Measurements from ENCODE around the gene SLC25A31. TPM values are rescaled to one million over a fixed set of nuclear protein-coding genes. Genes with fewer than 3 reads are reported as not detected.

Gene SLC25A31
- total RNA-seq, 1 donor from 2014 or later, result not detected

DNA sequence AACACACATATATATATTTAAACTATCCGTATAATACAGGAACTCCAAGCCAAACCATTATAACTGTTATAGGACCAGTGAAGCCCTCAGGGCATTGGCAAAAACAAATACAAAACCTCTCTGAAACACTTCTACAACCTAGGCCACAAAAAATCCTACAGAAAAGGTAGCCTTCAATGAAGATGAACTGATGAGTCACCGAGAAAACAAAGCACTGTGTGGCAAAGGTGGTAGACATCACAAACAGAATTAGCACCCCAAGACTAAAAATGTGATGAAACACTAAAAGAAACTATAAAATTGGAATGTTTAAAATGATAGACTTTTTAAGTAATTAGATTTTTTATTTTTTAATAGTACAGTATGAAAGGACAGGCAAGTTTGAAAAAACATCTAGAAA lies 46.4 kb downstream of the SLC25A31 start:
- DNase-seq (ENCODE audit: extremely low read depth, low read depth, low spot score), result no peak

DNA sequence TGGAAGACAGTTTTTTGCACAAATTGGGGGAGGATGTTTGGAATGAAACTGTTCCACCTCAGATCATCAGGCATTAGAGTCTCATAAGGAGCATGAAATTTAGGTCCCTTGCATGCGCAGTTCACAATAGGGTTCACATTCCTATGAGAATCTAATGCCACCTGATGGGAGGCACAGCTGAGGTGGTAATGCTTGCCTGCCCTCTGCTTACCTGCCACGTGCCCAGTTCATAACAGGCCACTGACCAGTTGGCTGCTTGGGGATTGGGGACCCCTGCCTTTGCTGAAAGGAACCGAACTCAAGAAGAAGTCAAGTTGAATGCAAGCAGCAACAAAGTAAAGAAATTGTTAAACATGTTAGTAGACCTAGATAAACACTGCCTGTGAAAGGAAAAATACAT lies 47.3 kb downstream of the SLC25A31 start:
- DNase-seq (ENCODE audit: extremely low read depth, low read depth, low spot score), result no peak

DNA sequence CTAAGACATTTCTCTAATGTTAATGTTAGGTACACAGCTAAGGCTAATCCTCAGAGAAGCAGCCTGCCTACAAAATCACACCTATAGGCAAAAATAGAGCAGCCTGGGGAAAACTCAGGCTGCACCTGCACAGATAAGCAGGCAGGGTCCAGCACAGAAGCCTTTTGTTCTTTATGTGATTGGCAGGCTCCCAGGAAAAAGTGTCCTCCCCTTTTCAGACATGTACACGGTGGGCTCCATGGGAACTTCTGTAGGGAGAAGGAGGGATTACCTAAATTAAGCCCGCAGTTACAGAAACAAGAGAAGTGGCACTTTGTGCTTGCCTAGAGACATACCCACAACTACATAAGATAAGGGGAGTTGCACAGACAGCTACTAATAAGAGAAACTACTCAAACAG lies 47.9 kb downstream of the SLC25A31 start:
- DNase-seq (ENCODE audit: extremely low read depth, low read depth, low spot score), result no peak

DNA sequence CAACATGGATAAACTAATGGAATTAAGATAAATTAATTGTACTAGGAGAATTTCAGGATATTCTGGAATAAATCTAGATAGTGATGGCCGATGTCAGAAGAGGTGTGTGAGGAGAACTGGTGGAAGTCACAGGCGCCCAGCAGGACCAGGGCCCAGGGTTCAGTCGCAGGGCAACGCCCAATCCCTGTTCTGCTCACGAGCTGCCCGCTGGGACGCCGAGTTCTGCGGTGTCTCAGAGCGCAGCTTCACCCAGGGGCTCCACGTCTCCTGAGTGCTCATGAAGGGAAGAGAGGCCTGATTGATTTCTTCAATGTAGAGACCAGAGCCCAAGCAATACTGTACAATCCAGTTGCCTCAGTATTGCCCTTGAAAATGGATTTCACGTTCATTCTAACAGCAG lies 50.4 kb downstream of the SLC25A31 start:
- DNase-seq (ENCODE audit: extremely low read depth, low read depth, low spot score), result no peak

DNA sequence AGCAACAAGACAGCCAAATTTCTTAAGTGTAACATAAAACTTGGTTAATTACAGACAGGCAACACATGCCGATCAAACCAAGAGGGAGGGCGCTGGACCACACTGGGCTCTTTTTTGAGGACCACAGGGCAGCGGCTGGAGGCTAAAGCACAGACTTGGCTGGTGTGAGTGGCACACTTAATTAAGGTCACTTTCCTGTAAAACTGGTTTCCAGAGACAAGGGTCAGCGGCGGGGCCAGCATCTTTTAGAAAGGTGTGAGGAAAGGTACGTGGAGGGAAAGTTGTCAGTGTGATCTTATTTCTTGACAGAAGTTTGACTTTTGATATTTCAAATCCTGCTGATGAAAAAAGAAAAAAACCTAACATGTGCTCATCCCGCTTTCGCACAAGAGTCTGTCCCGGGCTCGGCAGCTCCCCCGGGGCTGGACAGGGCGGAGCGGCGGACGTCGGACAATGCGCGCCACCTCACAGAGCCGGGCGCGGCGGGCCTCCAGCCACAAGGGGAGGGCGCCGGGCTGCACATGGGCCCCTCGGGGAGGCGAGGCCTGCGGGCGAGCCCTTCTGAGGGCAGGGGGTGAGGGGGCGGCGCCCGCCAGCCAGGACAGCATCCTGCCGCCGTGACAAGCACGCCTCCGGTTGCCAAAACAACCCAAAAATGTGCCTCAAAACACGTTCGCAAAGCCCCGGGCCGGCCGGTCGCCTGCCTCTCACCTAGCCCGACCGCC lies 51.3 kb downstream of the SLC25A31 start:
- DNase-seq (ENCODE audit: extremely low read depth, low read depth, low spot score), result no peak

DNA sequence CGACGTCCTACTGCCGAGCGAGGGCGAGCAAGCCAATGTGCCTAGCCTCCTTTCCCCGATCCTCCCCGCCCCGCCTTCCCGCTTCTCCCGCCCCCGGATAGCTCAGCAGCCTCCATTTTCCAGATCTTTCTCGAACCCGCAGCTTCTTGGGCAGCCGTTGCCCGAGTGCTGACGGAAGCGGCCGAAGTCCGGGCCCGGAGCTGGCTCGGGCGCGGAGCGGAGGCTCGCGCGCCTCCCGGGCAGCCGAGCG lies 51.8 kb downstream of the SLC25A31 start:
- DNase-seq (ENCODE audit: extremely low read depth, low read depth, low spot score), result no peak

DNA sequence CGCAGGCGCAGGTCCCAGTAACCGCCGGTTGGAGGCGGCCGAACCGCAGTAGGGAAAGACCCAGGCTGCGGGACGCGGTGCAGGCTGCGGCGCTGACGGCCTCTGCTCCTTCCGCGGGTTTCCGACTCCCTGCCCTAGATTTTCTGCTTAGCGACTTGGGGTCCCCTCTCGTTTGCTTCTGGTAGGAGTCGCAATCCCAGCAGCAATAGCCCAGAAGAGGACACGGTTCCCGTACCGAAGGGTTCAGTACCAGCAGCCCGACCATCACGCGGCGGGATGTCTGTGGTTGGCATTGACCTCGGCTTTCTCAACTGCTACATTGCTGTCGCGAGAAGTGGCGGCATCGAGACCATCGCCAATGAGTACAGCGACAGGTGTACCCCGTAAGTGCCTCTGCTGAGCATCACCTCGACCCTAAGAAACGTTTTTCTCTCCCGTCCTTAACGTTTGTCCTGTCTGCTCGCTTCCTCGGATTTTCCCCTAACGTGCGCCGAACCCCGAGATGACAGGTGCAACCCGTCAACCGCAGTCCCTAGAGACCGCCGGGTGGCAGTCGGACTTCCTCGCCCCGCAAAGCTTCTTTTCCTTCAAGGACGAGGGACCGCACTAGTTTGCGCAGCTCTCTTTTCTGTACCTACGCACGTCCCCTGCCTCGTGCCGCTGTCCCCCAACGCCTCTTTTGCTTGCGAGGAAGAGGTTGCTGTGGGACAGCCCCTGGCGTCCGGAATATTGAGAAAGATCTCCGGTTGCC lies 52.2 kb downstream of the SLC25A31 start, which contains the start of gene HSPA4L:
TSS of gene HSPA4L (plus strand) at position 48 of the 751 bp plus-strand sequence. CDS start at position 277, 229 bp downstream.
- DNase-seq (ENCODE audit: extremely low read depth, low read depth, low spot score), result no peak

DNA sequence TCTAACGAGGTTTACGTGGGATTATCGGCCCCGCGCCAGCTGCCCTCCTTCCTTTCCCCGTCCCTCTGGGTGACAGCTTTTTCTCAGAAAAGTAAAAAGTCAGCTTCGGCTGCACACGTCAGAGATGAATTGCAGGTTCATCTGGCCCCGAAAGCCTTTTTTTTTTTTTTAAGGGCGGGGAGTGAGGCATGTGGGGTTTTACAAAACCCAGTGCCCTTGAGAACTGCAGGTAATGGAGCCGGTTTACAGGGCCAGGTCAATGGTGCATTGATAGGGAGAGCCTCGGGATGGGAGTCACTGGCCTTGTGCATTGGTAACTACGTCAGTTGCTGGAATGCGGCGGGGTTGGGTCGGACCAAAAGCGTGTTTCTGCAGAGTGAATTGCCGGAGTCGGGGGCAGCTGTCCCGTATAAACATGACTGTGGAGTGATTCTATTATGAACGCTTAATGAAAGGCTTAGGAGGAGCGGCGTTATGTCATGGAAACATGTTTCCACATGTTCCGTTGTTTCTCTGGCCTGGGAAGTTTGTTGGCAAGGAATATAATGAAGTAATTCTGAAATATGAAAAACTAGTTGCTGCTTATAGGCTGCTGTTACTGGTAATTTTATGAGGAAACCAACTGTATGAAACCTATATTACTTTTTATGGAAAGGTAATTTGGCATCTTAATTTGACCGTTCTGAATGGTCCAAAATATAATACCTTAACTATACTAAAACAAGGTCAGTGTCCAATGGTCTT lies 53.0 kb downstream of the SLC25A31 start:
- DNase-seq (ENCODE audit: extremely low read depth, low read depth, low spot score), result no peak

DNA sequence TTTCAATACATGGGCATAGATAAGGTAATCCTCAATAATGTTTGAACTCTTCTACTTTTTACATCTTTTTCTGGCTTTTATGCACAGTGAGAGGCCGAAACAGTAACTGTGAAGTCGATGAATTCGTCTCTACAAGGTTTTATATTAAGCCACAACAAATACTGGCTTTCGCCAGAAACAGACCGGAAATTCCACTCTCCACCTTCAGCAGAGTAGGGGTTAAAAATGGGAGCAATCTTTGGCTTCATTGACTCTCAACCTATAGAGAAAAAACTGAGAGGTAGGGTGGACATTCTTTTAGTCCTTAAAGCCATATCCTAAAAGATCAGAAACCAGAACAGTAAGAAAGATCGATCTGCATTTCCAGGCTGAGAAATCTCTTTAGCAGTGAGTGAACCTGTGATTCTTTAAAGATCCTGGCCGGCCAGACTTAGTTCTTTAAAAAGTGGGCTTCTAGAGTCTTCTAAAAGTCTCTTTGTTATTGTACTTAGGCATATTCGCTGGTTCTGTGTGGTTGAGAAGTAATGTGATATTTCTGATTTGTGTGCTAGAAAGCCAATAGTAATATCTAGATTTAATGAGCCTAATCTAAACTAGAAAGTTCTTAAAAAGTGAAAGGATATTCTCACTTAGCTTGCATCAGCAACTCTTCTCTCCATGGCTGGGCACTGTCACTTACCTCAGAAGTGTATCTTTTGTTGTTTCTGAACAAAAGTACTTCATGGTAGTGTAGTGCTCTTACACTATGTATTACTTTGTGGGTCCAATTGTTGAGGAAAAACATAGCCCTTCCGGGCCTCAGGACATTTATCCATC lies 54.0 kb downstream of the SLC25A31 start:
- DNase-seq (ENCODE audit: extremely low read depth, low read depth, low spot score), result no peak

DNA sequence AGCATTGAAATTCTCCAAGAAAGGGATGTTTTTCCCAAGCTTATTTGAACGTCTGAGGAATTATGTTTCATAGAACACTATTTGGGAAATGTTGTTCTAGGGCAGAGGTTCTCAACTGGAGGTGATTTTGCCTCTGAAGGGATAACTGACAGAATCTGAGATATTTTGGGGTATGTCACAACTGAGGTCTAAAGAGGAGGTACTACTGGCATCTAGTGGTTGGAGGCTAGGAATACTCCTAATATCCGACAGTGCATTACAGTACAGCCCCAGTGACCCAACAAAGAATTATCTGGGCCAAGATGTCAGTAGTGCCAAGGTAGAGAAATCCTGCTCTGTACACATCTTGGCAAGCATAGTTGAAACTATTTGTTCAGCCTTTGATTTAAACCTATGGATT lies 58.3 kb downstream of the SLC25A31 start:
- DNase-seq (ENCODE audit: extremely low read depth, low read depth, low spot score), result no peak

DNA sequence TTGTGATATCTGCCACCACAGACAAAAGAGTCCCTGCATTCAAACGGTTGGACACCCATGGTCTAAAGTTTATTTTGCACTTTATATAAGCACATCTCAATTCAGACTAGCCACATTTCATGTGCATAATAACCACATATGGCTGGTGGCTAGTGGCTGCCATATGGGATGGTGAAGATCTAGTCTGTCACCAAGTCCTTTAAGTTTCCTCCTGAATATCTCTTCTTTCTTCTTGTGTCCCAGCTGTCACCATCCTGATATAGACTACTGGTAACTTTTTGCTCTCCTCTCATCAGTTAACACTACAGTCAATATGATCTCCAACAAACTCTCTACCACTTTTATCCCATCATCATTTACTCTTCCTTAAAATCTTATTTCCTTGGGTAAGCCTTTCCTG lies 61.2 kb downstream of the SLC25A31 start:
- no peak for DNase-seq (ENCODE audit: extremely low read depth, low read depth, low spot score)

DNA sequence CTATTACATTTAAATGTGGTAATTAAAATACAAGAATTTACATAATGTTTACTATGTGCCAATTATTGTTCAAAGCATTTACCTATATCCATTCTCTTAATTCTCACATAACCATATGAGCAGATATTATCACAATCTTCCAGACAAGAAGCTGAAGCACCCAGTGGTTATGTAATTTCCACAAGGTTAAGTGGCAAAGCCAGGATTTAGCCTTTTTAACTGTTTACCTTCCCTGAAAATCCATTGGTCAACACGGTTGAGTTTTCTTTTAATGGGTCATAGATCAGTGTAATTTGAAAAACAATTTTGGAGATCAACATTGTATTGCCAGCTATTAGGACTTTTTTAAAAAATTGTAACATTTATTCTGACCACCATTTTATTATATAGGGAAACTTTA lies 63.3 kb downstream of the SLC25A31 start:
- DNase-seq (ENCODE audit: extremely low read depth, low read depth, low spot score), result no peak

DNA sequence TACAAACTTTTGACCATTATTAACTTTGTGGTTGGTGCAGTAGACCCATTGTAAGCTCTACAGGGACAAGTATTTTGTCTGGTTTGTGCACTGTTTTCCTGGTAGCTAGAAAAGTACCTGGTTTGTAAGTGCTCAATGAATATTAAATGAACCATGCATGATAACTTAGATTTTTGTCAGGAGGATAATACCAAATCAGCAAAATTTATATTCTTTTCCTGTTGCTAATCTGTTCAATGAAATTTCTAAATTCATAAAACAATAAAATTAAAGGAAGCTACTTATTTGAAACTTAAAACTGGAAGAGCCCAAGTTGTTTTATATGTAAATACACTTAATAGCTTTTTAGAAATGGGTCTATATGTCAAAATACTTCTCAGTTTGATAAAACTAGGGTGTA lies 69.5 kb downstream of the SLC25A31 start:
- no peak for DNase-seq (ENCODE audit: extremely low read depth, low read depth, low spot score)

DNA sequence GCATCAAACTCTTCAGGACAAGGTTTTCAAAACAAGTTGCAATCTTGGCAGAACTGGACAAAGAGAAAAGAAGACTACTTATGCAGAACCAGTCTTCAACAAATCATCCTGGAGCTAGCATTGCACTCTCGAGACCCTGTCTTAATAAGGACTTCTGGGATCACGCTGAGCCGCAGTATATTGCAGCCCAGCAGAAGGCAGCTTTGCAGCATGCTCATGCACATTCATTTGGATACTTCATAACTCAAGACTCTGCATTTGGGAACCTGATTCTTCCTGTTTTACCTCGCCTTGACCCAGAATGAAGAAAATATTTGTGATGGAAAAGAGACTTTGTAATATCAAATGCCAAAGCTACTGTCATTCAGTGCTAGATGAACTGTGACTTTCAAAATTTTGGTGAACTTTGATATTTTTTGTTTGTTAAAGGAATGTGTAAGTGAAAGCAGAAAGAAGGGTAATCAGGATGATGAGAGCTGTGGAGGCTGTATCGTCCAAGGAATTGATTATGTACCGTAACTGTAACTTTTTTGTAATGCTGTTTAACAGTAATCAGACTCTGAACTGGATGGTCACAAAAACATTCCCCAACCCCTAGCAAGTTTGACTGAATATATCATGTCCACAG lies 79.1 kb downstream of the SLC25A31 start:
- no peak for DNase-seq (ENCODE audit: extremely low read depth, low read depth, low spot score)

DNA sequence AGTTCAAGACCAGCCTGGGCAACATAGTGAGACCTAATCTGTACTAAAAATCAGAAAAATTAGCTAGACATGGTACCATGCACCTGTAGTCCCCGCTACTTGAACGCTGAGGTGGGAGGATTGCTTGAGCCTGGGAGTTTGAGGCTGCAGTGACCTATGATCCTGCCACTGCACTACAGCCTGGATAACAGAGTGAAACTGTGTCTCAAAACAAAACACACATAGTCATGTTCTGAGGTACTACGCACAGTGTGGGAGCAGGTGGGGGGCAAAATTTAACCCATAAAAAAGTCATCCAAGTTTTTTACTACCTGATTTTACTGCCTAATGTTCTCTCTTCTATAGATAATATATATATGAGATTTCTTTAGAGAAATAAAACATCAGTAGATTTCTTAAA lies 80.4 kb downstream of the SLC25A31 start:
- DNase-seq (ENCODE audit: extremely low read depth, low read depth, low spot score), result no peak

DNA sequence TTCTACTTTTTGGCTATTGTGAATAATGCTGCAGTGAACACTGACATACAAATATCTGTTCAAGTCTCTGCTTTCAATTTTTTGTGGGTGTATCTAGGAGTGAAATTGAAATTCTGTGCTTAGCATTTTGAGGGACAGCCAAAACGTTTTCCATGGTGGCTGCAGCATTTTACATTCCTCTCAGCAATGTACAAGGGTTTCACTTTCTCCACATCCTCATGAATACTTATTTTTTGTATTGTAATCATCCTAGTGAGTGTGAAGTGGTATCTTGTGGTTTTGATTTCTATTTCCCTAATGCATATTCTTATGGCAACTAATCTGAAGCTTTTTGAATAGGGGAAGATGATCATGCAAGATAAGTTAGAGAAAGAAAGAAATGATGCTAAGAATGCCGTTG lies 92.2 kb downstream of the SLC25A31 start:
- no peak for DNase-seq (ENCODE audit: extremely low read depth, low read depth, low spot score)

Other genes with a start within 250 kb of the SLC25A31 start
- 2.1 and 8.1 TPM in 2 replicates for gene INTU, start 97.4 kb upstream of the SLC25A31 start, total RNA-seq
- 6.0 and 6.9 TPM in 2 replicates for gene HSPA4L, start 51.9 kb downstream of the SLC25A31 start, total RNA-seq
- 7.4 and 9.1 TPM in 2 replicates for gene PLK4, start 150.5 kb downstream of the SLC25A31 start, total RNA-seq
- 8.0 and 9.6 TPM in 2 replicates for gene MFSD8, start 234.8 kb downstream of the SLC25A31 start, total RNA-seq
- 3.5 and 4.9 TPM in 2 replicates for gene ABHD18, start 235.0 kb downstream of the SLC25A31 start, total RNA-seq